ENCODE results near the gene WDR74.
A peak's percentile ranks its signal among the peaks of the same experiment; 100 is the strongest.

The WDR74 gene

GRCh38 chr11:62835336-62835735 is 4.1 kb downstream of the WDR74 start:
- peaks cover 7 to 9% of the 10 kb centered on the region in 2 donors for H3K4me1 ChIP-seq (ENCODE audit: control insufficient read depth in 2 of 2, insufficient read depth in 1 of 2, low read depth in 1 of 2, low read length in 2 of 2)
- no peak overlapping the region for H3K18ac ChIP-seq (ENCODE audit: low read length)
- no peaks in the 10 kb centered on the region for H3K9me3 ChIP-seq (replicated peaks in 1 of 2; ENCODE audit: control insufficient read depth in 2 of 2, insufficient read depth in 1 of 2, low read depth in 1 of 2, low read length in 2 of 2)
- no peak overlapping the region for H2BK12ac ChIP-seq (ENCODE audit: low read length)
- H3K4me2 ChIP-seq (ENCODE audit: insufficient read depth, low read length, poor library complexity, severe bottlenecking), result no peak overlapping the region
- H2BK5ac ChIP-seq (ENCODE audit: low read length), result no peak overlapping the region
- H3K4me3 ChIP-seq (ENCODE audit: low read length in 2 of 2), result no peak overlapping the region
- H2AFZ ChIP-seq (ENCODE audit: low read length), result no peak overlapping the region
- no peak overlapping the region for H3K23ac ChIP-seq (ENCODE audit: low read depth, low read length, poor library complexity)
- H3K27me3 ChIP-seq (ENCODE audit: control insufficient read depth in 3 of 3, insufficient read depth in 3 of 3, low read depth in 1 of 3, low read length in 3 of 3), result no peaks in the 10 kb centered on the region
- H2BK15ac ChIP-seq (ENCODE audit: low read length), result no peak overlapping the region
- H2AK5ac ChIP-seq (ENCODE audit: low read depth, low read length), result no peak overlapping the region
- no peak for DNase-seq (ENCODE audit: low spot score)
- peaks cover 11% of the 10 kb centered on the region for H3K79me1 ChIP-seq (ENCODE audit: low read depth, low read length)
- no peak overlapping the region for H3K27ac ChIP-seq (replicated peaks; ENCODE audit: low read length)
- H2BK120ac ChIP-seq (ENCODE audit: low read depth, low read length), result no peak overlapping the region
- no peak overlapping the region for H3K4ac ChIP-seq (ENCODE audit: low read length)
- no CpG with 5 or more reads among the region's 8 CpGs for WGBS, 2 donors (ENCODE audit: extremely low coverage in 2 of 2, insufficient read length in 2 of 2, insufficient replicate concordance in 1 of 2)
- no peak overlapping the region for H4K8ac ChIP-seq (ENCODE audit: low read depth, low read length)
- no peak overlapping the region for H3K9ac ChIP-seq (ENCODE audit: low read depth, low read length, poor library complexity)
- peaks cover 29 to 52% of the 10 kb centered on the region in 2 donors for H3K36me3 ChIP-seq (replicated peaks in 1 of 2; ENCODE audit: control insufficient read depth in 2 of 2, insufficient read depth in 2 of 2, low read length in 2 of 2)
- no peak overlapping the region for H4K91ac ChIP-seq (ENCODE audit: low read depth, low read length, poor library complexity)
- H3K14ac ChIP-seq (ENCODE audit: low read length), result no peak overlapping the region

- Histone ChIP-seq H4K91ac (ENCODE audit: low read depth, low read length, poor library complexity) (no peak within 1 kb of the TSS), H3K4me3 (ENCODE audit: low read length in 2 of 2) (peak within 1 kb of the TSS; percentile 70 to 90), H3K23ac (ENCODE audit: low read depth, low read length, poor library complexity) (peak within 1 kb of the TSS; percentile 98), H2AK5ac (ENCODE audit: low read depth, low read length) (peak within 1 kb of the TSS; percentile 95), H3K18ac (ENCODE audit: low read length) (peak within 1 kb of the TSS; percentile 99), H2BK120ac (ENCODE audit: low read depth, low read length) (peak within 1 kb of the TSS; percentile 93), H3K27me3 (ENCODE audit: control insufficient read depth in 3 of 3, insufficient read depth in 3 of 3, low read depth in 1 of 3, low read length in 3 of 3) (no peaks in the 10 kb centered on the region), H3K4me2 (ENCODE audit: insufficient read depth, low read length, poor library complexity, severe bottlenecking) (peak within 1 kb of the TSS; percentile 92), H3K9ac (ENCODE audit: low read depth, low read length, poor library complexity) (peak within 1 kb of the TSS; percentile 96), H3K4ac (ENCODE audit: low read length) (no peak within 1 kb of the TSS), H3K27ac (replicated peaks; ENCODE audit: low read length) (peak within 1 kb of the TSS; percentile 83), H2BK12ac (ENCODE audit: low read length) (peak within 1 kb of the TSS; percentile 34), H3K79me1 (ENCODE audit: low read depth, low read length) (peaks cover 7% of the 10 kb centered on the region), H3K4me1 (ENCODE audit: control insufficient read depth in 2 of 2, insufficient read depth in 1 of 2, low read depth in 1 of 2, low read length in 2 of 2) (peaks cover 3 to 7% of the 10 kb centered on the region in 2 donors), H4K8ac (ENCODE audit: low read depth, low read length) (no peak within 1 kb of the TSS), H3K9me3 (replicated peaks in 1 of 2; ENCODE audit: control insufficient read depth in 2 of 2, insufficient read depth in 1 of 2, low read depth in 1 of 2, low read length in 2 of 2) (no peaks in the 10 kb centered on the region), H2AFZ (ENCODE audit: low read length) (peak within 1 kb of the TSS; percentile 97), H2BK15ac (ENCODE audit: low read length) (peak within 1 kb of the TSS; percentile 94), H3K36me3 (replicated peaks in 1 of 2; ENCODE audit: control insufficient read depth in 2 of 2, insufficient read depth in 2 of 2, low read length in 2 of 2) (peaks cover 29 to 55% of the 10 kb centered on the region in 2 donors), H2BK5ac (ENCODE audit: low read length) (peak within 1 kb of the TSS; percentile 91), H3K14ac (ENCODE audit: low read length) (peak within 1 kb of the TSS; percentile 83)
- no CpG with 5 or more reads among the region's 40 CpGs for WGBS, 2 donors (ENCODE audit: extremely low coverage in 2 of 2, insufficient read length in 2 of 2, insufficient replicate concordance in 1 of 2)
- DNase-seq (ENCODE audit: low spot score), result no peak
Observed at GRCh38 chr11:62832336-62833234, 6.8 kb downstream of the WDR74 start, which contains the start of gene TEX54. TSS of gene TEX54 (minus strand) at chr11:62832841.

GRCh38 chr11:62831520-62832335 is 7.7 kb downstream of the WDR74 start, which contains the start of gene STX5:
TSS of gene STX5 (minus strand) at chr11:62832051. CDS start at chr11:62831243, 808 bp downstream.
- Histone ChIP-seq H3K4ac (ENCODE audit: low read length) (peak within 1 kb of the TSS; percentile 42), H3K9ac (ENCODE audit: low read depth, low read length, poor library complexity) (peak within 1 kb of the TSS; percentile 96), H3K9me3 (replicated peaks in 1 of 2; ENCODE audit: control insufficient read depth in 2 of 2, insufficient read depth in 1 of 2, low read depth in 1 of 2, low read length in 2 of 2) (no peaks in the 10 kb centered on the region), H4K8ac (ENCODE audit: low read depth, low read length) (peak within 1 kb of the TSS; percentile 54), H3K14ac (ENCODE audit: low read length) (peak within 1 kb of the TSS; percentile 83), H4K91ac (ENCODE audit: low read depth, low read length, poor library complexity) (no peak within 1 kb of the TSS), H2AFZ (ENCODE audit: low read length) (peak within 1 kb of the TSS; percentile 97), H2BK5ac (ENCODE audit: low read length) (peak within 1 kb of the TSS; percentile 91), H3K79me1 (ENCODE audit: low read depth, low read length) (peaks cover 7% of the 10 kb centered on the region), H3K27ac (replicated peaks; ENCODE audit: low read length) (peak within 1 kb of the TSS; percentile 93), H2BK12ac (ENCODE audit: low read length) (peak within 1 kb of the TSS; percentile 34), H3K27me3 (ENCODE audit: control insufficient read depth in 3 of 3, insufficient read depth in 3 of 3, low read depth in 1 of 3, low read length in 3 of 3) (no peaks in the 10 kb centered on the region), H3K4me2 (ENCODE audit: insufficient read depth, low read length, poor library complexity, severe bottlenecking) (peak within 1 kb of the TSS; percentile 92), H3K23ac (ENCODE audit: low read depth, low read length, poor library complexity) (peak within 1 kb of the TSS; percentile 98), H2BK15ac (ENCODE audit: low read length) (peak within 1 kb of the TSS; percentile 94), H2AK5ac (ENCODE audit: low read depth, low read length) (peak within 1 kb of the TSS; percentile 95), H3K4me1 (ENCODE audit: control insufficient read depth in 2 of 2, insufficient read depth in 1 of 2, low read depth in 1 of 2, low read length in 2 of 2) (peaks cover 3 to 7% of the 10 kb centered on the region in 2 donors), H3K4me3 (ENCODE audit: low read length in 2 of 2) (peak within 1 kb of the TSS; percentile 70 to 95), H3K18ac (ENCODE audit: low read length) (peak within 1 kb of the TSS; percentile 99), H3K36me3 (replicated peaks in 1 of 2; ENCODE audit: control insufficient read depth in 2 of 2, insufficient read depth in 2 of 2, low read length in 2 of 2) (peaks cover 34 to 57% of the 10 kb centered on the region in 2 donors), H2BK120ac (ENCODE audit: low read depth, low read length) (peak within 1 kb of the TSS; percentile 93)
- peak; percentile 99 for DNase-seq (ENCODE audit: low spot score)
- WGBS, 2 donors (ENCODE audit: extremely low coverage in 2 of 2, insufficient read length in 2 of 2, insufficient replicate concordance in 1 of 2), result no CpG with 5 or more reads among the region's 65 CpGs

Measured in neuronal stem cell (in vitro differentiated cells).